Smooth muscle cell (in vitro differentiated cells): ENCODE measurements around the gene CC2D1B. TPM values are rescaled to one million over a fixed set of nuclear protein-coding genes. Genes with fewer than 3 reads are reported as not detected.

ENCODE experiments used
- DNase-seq: peaks from one replicate; lab custom pipeline; 2025; ENCODE audit not compliant: unreplicated experiment; lab: John Stamatoyannopoulos, UW
- H2AFZ ChIP-seq: fragments of 200-600 bp; sonication (generic); 2 replicates; pipeline ENCODE4 v1.6.0; 2016; ENCODE audit warnings: antibody characterized with exemption, low read depth, mild to moderate bottlenecking
- H3F3A ChIP-seq: fragments of 200-600 bp; sonication (generic); 2 replicates; pipeline ENCODE4 v1.6.0; 2017; ENCODE audit warnings: antibody characterized with exemption, low read depth
- H3K27ac ChIP-seq: fragments of 200-600 bp; sonication (generic); 2 replicates; pipeline ENCODE4 v1.5.1; 2016; ENCODE audit warnings: low read depth, mild to moderate bottlenecking
- H3K27me3 ChIP-seq: fragments of 200-600 bp; sonication (generic); 2 replicates; pipeline ENCODE4 v1.6.1; 2016; ENCODE audit warnings: low read depth, mild to moderate bottlenecking
- H3K36me3 ChIP-seq: fragments of 200-600 bp; sonication (generic); 2 replicates; pipeline ENCODE4 v1.5.1; 2016; ENCODE audit warnings: low read depth
- H3K4me1 ChIP-seq: fragments of 200-600 bp; sonication (generic); 2 replicates; pipeline ENCODE4 v1.5.1; 2016; ENCODE audit warnings: low read depth
- H3K4me2 ChIP-seq: fragments of 200-600 bp; sonication (generic); 2 replicates; pipeline ENCODE4 v1.6.0; 2016; ENCODE audit warnings: mild to moderate bottlenecking
- H3K4me3 ChIP-seq: fragments of 200-600 bp; sonication (generic); 2 replicates; pipeline ENCODE4 v1.5.1; 2016; ENCODE audit warnings: mild to moderate bottlenecking
- H3K79me2 ChIP-seq: fragments of 200-600 bp; sonication (generic); 2 replicates; pipeline ENCODE4 v1.6.0; 2016; ENCODE audit warnings: low read depth, mild to moderate bottlenecking
- H3K9ac ChIP-seq: fragments of 200-600 bp; sonication (generic); 2 replicates; pipeline ENCODE4 v1.6.0; 2016; ENCODE audit warnings: low read depth
- H3K9me3 ChIP-seq: fragments of 200-600 bp; sonication (generic); replicated peaks from 2 replicates; pipeline ENCODE4 v1.5.1; 2016; ENCODE audit warnings: low read depth
- H4K20me1 ChIP-seq: fragments of 200-600 bp; sonication (generic); 2 replicates; pipeline ENCODE4 v1.6.0; 2016; ENCODE audit warnings: low read depth
- CTCF ChIP-seq: fragments of 200-600 bp; sonication (generic); IDR thresholded peaks from 2 replicates; pipeline ENCODE4 v1.5.1; 2017; ENCODE audit warnings: borderline replicate concordance, mild to moderate bottlenecking, antibody characterized with exemption; ENCODE audit not compliant: insufficient read depth, poor library complexity, severe bottlenecking
- WGBS: methylation state at CpG from one replicate; pipeline ENCODE4 v1.1.7; 2016; ENCODE audit warnings: low lambda C conversion rate; 5-methylcytosine and 5-hydroxymethylcytosine counted together
- polyA plus RNA-seq: library from polyadenylated mRNA; unstranded; fragments of >200 nt; fragmentation: Nextera tagmentation; extraction: Ambion mirVana; gene quantifications from 2 replicates; pipeline ENCODE4 v1.2.1, GENCODE V29; 2016
- total RNA-seq: library from RNA; depleted of rRNA; stranded (reverse); fragments of >200 nt; gene quantifications from 2 replicates; pipeline ENCODE4 v1.2.3, GENCODE V29; 2014

CC2D1B gene
- total and polyA plus RNA-seq, 2 experiments from 2014 or later: 7.9 to 12.5 TPM

GRCh38 chr1:52404975-52405338 is 39.0 kb upstream of the CC2D1B start:
- H2AFZ ChIP-seq: peak overlapping the region; percentile 78
- H3K79me2 ChIP-seq: peaks cover 42% of the 10 kb centered on the region
- no peaks in the 10 kb centered on the region for H3K27me3 ChIP-seq
- peak overlapping the region; percentile 91 for H3K4me2 ChIP-seq
- H3K4me1 ChIP-seq: peaks cover 13% of the 10 kb centered on the region
- H3F3A ChIP-seq: peaks cover 5% of the 10 kb centered on the region
- peaks cover 9% of the 10 kb centered on the region for H3K36me3 ChIP-seq
- H3K27ac ChIP-seq: peak overlapping the region; percentile 89
- no peak for TF ChIP-seq CTCF
- no peaks in the 10 kb centered on the region for H3K9me3 ChIP-seq
- 7% methylated on average over 8 of the region's 8 CpGs for WGBS
- no peaks in the 10 kb centered on the region for H4K20me1 ChIP-seq
- DNase-seq: no peak
- peak overlapping the region; percentile 68 for H3K4me3 ChIP-seq
- peak overlapping the region; percentile 91 for H3K9ac ChIP-seq

- TF ChIP-seq CTCF: peak; percentile 46
- peak within 1 kb of the TSS; percentile 91 for H3K4me2 ChIP-seq
- peak within 1 kb of the TSS; percentile 68 for H3K4me3 ChIP-seq
- H3K27me3 ChIP-seq: no peaks in the 10 kb centered on the region
- peaks cover 5% of the 10 kb centered on the region for H3F3A ChIP-seq
- peak within 1 kb of the TSS; percentile 81 for H2AFZ ChIP-seq
- H3K36me3 ChIP-seq: peaks cover 5% of the 10 kb centered on the region
- peak within 1 kb of the TSS; percentile 91 for H3K9ac ChIP-seq
- WGBS: under 1% methylated on average over 57 of the region's 57 CpGs
- H3K4me1 ChIP-seq: peaks cover 13% of the 10 kb centered on the region
- H3K9me3 ChIP-seq: no peaks in the 10 kb centered on the region
- peaks cover 42% of the 10 kb centered on the region for H3K79me2 ChIP-seq
- peak; percentile 80 for DNase-seq
- no peaks in the 10 kb centered on the region for H4K20me1 ChIP-seq
- peak within 1 kb of the TSS; percentile 89 for H3K27ac ChIP-seq
Observed at GRCh38 chr1:52404116-52404974, 38.3 kb upstream of the CC2D1B start, which contains the start of the genes ORC1 and PRPF38A. TSS of gene ORC1 (minus strand) at chr1:52404423. CDS start at chr1:52402223, 2,200 bp downstream. TSS of gene PRPF38A (plus strand) at chr1:52404602. CDS start at chr1:52404750, 148 bp downstream.

- 2% methylated on average over 16 of the region's 16 CpGs for WGBS
- peaks cover 37% of the 10 kb centered on the region for H3K79me2 ChIP-seq
- peak overlapping the region; percentile 81 for H2AFZ ChIP-seq
- peaks cover 13% of the 10 kb centered on the region for H3K4me1 ChIP-seq
- peak overlapping the region; percentile 89 for H3K27ac ChIP-seq
- H3K4me2 ChIP-seq: peak overlapping the region; percentile 91
- H3K27me3 ChIP-seq: no peaks in the 10 kb centered on the region
- H3K9ac ChIP-seq: peak overlapping the region; percentile 28
- peaks cover 5% of the 10 kb centered on the region for H3F3A ChIP-seq
- DNase-seq: no peak
- no peaks in the 10 kb centered on the region for H3K9me3 ChIP-seq
- peak overlapping the region; percentile 68 for H3K4me3 ChIP-seq
- H4K20me1 ChIP-seq: no peaks in the 10 kb centered on the region
- H3K36me3 ChIP-seq: no peaks in the 10 kb centered on the region
- TF ChIP-seq CTCF: no peak
Observed at GRCh38 chr1:52403566-52404115, 37.6 kb upstream of the CC2D1B start.
